Cardiac fibroblast (primary cell): ENCODE measurements around the gene SH3GLB1.

Experiments
- DNase-seq, 2 donors: peaks; one replicate each; pipeline versions ENCODE4 v3.0.0 to v3.0.0-alpha.2; 2010; ENCODE audit warnings: low read depth in 2 of 2
- H3K4me3 ChIP-seq, 2 donors: replicated peaks in 1 of 2; 1 replicate in 1 of 2; 2 replicates in 1 of 2; pipeline ENCODE4 v1.5.1; 2011; ENCODE audit warnings: low read depth in 2 of 2, low read length in 2 of 2, mild to moderate bottlenecking in 2 of 2, moderate library complexity in 1 of 2
- CTCF ChIP-seq: IDR thresholded peaks from one replicate; pipeline ENCODE4 v1.5.1; 2011; ENCODE audit warnings: low read depth, mild to moderate bottlenecking, low read length, inconsistent platforms

SH3GLB1 gene

GRCh38 chr1:86768554-86768953 lies 64.2 kb downstream of the SH3GLB1 start:
- no peak for TF ChIP-seq CTCF
- H3K4me3 ChIP-seq, result no peak overlapping the region
- no peak for DNase-seq

- no peak overlapping the region for H3K4me3 ChIP-seq
- TF ChIP-seq CTCF, result no peak
- no peak for DNase-seq
Observed at GRCh38 chr1:86769065-86769464, 64.7 kb downstream of the SH3GLB1 start.

- peak; percentile 17 to 56 for DNase-seq
- peak overlapping the region in 1 of 2 donors; percentile 0 for H3K4me3 ChIP-seq
- TF ChIP-seq CTCF, result no peak
Observed at GRCh38 chr1:86773341-86774288, 69.2 kb downstream of the SH3GLB1 start.

- no peak for TF ChIP-seq CTCF
- H3K4me3 ChIP-seq, result peak overlapping the region in 1 of 2 donors; percentile 0
- peak; percentile 92 to 96 for DNase-seq
Observed at GRCh38 chr1:86774305-86775295, 70.2 kb downstream of the SH3GLB1 start.

GRCh38 chr1:86775395-86775794 lies 71.0 kb downstream of the SH3GLB1 start:
- H3K4me3 ChIP-seq, result no peak overlapping the region
- peak in 1 of 2 donors; percentile 23 for DNase-seq
- no peak for TF ChIP-seq CTCF

GRCh38 chr1:86776108-86776507 lies 71.7 kb downstream of the SH3GLB1 start:
- DNase-seq, result peak; percentile 32 to 46
- no peak overlapping the region for H3K4me3 ChIP-seq
- TF ChIP-seq CTCF, result no peak
